NCI-H2171 treated with DMSO at 0.1 percent for 48 hours (cell line): ENCODE data around the gene STARD3.

Experiments used
- DNase-seq: peaks from one replicate; lab custom pipeline; 2025; lab: John Stamatoyannopoulos, UW

STARD3 gene

DNA sequence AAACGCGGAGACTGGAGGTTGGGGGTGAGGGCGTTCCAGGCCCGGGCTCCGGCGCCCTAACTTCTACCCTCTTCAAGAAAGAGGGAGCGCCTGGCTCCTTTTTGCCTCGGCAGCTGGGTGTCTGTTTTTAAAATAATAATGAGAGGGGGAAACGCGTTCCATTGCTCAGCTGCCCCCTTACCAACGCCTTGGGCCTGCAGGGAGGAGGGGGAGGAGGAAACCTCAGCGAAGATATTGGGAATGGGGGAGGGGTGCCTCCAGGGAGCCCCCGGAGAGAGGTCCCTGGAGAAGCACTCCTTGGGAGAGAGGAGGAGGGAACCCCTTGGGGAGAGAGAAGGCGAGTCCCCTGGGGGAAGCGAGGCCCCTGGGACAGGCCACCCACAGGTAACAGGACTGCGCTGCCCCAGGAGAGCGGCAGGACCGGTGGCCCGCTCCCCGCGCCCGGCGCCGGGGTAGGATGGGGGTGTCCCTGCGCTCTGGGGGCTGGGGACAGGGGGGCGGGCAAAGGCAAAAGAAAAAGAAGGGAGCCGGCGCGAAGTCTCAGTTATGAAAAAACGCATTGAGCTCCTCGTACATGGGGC is 31.9 kb upstream of the STARD3 start:
- peak; percentile 20 for DNase-seq

DNA sequence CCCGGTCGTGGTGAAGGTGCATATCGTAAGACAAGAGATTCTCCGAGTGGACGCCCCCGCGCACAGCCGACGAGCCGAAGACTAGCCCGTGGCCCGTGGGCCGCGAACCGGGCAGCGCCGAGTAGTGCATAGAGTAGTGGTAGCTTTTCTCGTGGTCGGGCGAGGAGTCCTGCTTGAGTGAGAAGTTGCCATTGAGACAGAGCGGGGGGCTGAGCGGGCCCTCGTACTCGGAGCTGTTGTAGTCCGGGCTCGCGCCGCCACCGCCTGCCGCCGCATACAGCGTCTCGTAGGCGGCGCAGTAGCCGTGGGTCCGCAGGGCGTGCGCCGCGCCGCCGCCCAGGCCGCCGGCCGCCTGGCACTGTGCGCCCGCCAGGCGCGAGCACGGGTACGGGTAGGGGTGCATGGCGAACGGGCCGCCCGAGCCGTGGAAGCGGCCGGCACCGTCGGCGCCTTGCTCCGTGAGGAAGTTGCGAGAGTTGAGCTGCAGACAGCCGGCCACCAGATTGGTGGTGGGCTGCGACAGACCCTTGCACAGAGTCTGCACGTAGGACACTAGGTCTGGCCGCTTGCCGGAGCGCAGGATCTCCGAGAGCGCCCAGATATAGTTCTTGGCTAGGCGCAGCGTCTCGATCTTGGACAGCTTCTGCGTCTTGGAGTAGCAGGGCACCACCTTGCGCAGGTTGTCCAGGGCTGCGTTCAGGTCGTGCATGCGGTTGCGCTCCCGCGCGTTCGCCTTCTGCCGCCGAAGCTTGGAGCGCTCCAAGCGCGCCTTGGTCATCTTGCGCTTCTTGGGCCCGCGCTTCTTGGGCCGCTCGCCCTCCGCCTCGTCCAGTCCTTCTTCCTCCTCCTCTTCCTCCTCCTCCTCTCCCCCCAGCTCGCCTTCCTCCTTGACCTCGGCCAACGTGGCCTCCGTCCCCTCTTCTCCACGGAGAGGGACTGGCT is 31.2 kb upstream of the STARD3 start:
- DNase-seq = no peak

DNA sequence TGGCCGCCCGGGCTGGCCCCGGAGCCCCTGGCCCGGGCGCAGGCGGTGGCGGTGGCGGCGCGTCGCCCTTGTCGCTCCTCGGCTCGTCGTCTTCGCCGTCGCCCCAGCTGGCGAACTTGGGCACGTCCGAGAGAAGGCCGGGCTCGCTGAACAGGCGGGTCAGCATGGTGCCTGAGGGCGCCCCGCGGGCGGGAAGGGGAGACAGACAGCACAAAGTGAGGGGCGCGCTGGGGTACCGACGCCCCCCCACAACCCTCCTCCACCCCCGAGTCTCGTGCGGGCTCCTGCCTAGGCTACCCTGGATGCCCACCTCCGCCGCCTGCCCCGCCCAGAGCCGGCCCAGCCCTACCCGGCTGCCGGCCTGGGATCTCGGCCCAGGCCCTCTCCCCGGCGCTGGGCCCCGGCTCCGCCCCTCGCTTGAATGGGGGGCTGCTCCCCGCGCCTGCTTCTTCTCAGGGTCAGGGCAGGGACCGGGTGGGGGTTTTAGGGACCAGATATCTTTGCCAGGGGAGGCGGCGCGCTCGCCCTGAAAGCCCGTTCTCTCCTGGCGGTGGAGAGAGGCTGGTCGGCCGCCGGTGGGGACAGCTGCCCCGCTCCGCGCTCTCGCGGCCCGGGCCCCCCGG is 30.4 kb upstream of the STARD3 start:
- DNase-seq = no peak

DNA sequence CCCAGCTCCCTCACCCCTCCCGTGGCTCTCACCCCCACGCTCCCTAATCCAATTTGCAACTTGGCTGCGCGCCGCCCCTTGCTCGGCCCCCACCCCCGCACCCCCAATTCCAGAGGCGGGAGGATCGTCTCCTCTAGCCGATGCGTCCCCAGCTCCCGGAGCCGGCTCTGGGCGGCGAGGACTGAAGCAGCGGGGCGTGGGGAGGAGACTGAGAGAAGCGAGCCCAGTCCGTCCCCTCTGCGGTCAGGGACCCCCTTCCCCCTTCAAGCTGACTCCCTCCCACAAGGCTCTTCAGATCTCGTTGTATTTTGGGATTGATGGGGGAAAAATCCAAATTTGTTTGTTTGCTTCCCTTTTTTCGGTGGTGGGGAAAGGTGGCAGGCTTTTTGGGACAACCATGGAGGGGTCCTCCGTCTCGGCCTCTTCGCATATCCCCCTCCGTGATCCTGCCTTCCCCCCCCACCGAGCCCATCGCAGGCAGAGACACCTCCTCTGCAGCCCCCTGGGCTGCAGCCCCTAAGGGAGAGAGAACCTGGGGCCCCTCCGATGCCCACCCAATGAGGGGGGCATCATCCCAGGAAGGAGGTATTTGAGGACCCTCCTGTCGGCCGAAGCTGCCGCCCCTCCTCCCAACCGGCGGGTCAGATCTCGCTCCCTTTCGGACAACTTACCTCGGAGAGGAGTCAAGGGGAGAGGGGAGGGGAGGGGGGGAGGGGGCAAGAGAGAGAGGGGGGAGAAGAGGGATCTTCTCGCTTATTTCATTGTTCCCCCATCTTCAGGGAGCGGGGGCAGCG is 29.7 kb upstream of the STARD3 start:
- DNase-seq = peak; percentile 21

DNA sequence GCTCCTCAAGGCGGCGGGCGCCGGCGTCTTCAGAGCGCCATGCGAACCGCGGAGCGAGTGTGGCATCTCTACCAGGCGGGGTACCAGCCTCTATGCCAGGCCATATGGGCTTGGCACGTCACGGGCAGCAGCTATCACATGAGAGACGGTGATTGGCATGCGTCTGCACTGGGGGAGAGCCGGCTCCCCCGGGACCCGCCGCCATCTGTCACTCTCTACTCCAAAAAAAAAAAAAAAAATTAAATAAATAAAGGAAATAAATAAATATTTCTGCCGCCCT is 29.2 kb upstream of the STARD3 start, which contains the start of gene NEUROD2:
NEUROD2 (minus strand) TSS at position 70 of the 280 bp plus-strand sequence. CDS start 1,321 bp downstream, outside the sequence.
- peak; percentile 94 for DNase-seq

DNA sequence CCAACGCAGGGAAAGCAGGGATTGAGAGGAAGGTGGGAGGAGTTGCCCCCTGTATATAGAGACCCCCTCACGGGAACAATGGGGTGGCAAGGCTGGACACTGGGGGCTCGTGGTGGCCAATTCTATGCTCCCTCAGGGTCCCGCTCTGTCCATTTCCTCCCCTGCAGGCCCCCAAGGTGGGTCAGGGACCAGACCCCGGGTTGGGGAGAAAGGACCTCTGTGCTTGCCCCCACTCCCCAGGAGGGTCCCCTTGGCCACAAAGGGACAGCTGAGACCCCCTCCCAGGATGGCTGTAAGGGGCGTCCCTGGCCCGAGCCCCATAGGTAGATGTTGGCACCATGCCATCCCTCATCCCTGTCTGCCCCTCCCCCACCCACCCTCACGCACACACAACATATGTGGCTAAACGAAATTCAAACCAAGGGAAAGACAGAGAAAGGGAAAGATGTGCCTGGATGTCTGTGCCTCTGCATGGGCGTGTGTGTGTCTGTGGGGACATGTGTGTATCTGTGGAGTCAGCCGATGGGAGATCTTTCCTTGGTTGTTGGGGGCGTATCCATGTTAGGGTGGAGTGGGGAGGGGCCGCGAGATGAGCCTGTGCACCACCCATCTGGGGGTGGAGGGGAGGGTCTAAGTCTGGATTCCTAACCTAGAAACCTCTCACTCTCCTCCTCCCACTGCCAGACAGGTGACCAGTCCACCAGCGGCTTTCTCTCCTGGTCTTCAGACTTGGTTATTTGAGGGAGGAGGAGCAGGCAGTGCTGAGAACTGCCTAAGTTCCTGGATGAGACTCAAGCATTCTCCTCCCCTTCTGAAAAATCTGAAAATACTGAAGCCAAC is 28.6 kb upstream of the STARD3 start:
- peak; percentile 92 for DNase-seq

DNA sequence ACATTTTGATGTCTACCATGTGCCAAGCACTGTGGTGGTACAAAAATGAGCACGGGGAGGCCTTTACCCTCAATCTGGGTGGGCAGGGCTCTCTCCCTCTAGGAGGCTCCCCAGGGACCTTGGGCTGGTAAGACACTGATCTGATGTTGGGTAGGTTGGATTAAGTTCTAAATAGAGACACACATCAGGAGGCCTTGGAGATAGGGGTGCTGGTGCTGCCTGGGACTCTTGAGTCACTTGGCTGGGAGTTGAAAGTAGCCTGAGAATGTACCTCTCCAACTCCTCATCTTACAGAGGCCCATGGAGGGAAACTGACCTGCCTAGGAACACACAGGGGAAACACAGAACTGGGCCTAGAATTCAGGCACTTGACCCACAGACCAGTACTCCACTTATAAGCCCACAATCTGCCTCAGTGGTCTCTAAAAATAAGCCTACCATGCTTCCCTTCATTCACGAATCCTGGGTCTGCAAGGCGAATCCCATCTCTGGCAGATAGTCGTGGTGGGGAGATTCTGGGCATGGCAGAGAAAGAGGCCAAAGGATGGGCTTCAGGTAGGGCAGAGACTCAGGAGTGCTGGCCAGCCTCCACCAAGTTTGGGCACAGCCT is 27.4 kb upstream of the STARD3 start:
- DNase-seq = no peak

DNA sequence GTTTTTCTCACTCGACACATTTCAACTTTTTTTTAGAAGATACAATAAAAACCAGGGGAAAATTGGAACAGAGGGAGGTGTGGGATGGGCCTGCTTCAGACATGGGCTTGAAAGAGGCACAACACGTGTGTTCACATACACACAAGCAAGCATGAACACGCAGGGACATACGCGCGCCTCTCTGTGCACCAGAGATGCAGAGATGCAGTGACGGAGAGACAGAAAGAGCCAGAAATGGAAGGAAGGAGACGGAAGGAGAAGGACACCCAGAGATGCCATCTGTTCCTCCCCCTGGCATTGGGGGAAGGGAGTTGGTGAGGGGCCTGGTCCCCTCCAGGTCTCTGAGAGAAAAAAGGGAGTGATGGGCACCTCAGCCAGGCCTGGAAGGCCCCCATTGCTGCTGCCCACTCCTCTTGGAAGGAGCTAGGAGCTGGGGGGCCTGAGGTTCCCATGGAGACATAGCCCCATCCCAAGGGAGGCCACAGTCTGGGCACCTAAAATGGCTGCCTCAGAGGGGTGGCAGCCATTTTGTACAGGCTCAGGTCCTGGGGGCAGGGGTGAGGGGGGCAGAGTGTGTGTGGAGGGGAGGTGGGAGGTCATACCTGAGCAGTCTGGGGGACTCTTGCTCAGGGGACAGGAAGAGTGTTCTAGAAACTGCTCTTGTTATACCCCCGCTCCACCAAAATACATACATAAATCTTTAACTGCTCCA is 25.4 kb upstream of the STARD3 start:
- peak; percentile 70 for DNase-seq

DNA sequence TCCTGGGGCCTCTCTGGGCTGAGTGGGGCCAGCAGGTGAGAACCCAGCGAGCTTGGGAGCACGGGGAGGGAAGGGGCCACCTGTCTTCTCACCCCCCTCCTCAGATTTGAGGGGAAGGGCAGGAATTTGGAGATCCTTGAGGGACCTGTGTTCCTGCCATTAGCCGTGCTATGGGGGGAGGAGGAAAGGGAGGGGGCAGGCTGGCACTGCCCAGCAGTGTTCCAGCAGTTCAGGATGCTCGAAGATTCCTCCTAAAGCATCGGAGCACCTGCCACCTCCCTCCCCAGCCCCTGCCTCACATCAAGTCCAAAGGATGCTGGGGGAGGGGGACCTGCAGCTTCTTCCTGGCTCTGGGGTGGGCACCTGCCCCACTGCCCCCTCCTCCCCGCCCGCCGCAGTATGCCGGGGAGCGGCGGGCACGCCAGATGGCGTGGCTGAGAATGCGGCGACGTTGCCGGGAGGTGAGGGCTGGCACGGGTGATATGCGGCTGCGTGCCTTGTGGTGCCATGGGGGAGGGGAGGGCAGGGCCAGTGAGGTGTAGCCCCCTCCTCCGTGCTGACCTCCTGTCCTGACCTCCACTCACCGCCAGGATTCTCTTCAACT is 24.6 kb upstream of the STARD3 start:
- DNase-seq = peak; percentile 86

DNA sequence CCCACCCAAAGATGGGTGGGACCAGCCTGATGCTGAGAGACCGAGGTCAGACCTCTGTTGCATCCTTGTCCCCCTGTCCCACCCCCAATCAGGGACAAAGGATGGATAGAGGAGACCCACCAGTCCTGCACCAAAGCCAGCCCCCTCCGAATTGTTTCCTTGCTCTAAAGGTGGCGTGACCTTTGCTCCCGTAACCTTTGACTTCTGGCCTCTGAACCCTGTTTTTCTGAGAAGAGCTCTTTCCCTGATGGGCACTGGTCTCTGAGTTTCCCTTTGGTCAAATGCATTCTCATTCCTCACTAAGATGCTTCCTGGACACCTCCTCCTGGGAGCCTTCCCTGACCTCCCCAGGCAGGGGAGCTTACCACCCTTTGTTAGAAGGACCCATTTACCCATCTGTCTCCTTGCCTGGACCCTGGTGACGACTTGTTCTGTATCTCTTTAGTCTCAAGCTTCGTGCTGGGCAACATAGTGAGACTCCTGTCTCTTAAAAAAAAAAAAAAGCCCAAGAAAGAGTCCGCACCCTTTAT is 23.9 kb upstream of the STARD3 start:
- DNase-seq = peak; percentile 30

DNA sequence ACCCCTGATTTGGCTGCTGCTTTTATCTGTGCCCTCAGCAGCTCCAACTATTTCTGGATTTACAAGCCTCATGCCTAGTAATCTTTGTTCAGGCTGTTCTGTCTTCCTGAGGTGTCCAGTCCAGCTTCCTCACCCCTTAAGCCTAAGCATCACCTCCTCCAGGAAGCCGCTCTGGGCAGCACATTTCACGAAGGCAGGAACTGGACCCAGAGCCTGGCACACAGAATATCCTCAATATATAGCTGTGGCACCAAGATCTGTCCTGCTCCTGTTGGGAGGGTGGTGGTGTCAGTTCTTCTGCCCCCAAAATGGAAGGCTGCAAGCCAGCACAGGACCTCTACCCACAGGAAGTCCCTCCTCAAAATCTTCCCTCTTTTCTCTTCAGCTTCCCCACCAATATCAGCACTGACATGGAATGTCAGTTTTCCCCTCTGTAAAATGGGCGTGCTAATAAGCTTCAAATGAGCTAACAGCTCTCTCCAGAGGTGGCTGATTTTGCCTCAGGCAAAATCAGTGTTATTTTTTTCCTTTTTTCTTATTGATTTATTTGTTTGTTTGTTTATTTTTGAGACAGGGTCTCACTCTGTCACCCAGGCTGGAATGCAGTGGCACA is 22.3 kb upstream of the STARD3 start:
- no peak for DNase-seq

DNA sequence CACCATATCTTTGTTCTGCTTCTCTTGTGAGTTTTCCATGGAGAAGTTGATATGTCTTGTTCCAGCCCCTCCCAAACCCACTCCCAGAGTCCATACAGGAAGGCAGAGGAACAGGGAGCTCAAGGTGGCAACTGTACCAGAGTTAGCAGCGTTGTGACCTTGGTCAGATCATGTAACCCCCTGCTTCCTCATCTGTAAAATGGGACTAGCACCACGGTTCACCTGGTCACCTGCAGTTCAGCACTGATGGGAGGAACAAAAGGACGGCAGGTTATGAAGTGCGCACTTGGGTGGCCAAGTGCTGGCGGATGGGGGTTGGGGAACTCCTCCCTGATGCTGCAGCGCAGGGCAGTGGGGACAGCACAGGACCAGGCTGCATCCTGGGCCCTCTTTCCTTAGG is 21.5 kb upstream of the STARD3 start:
- no peak for DNase-seq

DNA sequence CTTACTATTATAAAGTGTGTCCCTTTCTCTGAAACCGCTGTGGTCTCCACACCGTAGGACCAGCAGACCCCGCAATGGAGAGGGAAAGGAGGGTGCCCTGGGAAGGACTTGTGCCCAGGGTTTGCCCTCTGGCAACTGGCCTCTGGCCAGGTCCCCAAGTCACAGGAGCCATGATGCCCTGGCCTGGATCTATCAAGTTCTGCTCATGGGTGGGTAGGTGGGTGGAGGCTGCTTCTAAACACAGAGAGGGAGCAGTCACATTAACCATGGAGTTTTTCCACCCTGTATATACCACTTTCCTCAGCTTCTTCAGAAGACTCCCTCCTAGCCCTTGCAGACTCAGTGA is 19.9 kb upstream of the STARD3 start:
- no peak for DNase-seq

DNA sequence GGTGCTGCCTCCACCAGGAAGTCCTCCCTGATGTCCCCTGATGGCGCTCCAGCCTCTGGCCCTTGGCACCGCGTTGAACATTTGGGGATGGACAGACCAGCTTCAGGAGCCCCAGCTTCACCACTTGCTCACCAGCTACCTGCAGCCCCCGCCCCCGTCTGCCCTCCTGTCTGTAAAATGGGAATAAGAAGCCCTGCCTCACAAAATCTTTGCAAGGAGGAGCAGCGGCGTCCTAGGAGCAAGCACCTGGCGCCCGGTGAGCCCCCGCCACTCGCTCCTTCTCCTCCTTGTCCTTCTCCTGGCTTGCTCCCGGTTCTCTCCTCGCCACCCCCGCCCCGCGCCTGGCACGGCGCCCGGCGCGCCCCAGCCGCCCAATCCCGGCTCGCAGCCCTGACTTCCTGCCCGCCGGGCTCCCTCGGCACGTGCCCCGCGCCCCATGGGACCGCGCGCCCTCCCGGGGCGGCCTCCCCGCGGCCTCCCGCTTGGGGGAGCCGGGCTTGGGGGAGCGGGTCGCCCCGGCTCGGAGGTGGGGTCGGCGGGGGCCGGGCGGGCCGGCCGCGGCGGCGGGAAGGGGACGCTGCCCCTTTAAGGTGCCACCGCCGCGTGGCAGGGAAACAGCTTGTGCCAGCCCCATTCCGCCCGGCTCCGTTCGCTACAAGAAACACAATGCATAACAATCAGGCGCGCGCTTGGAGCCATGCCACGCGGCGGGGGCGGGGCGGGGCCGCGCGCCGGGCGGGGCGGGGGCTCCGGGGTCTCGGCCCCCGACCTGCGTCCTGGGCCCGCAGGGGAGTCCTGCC is 19.3 kb upstream of the STARD3 start:
- DNase-seq = peak; percentile 90

DNA sequence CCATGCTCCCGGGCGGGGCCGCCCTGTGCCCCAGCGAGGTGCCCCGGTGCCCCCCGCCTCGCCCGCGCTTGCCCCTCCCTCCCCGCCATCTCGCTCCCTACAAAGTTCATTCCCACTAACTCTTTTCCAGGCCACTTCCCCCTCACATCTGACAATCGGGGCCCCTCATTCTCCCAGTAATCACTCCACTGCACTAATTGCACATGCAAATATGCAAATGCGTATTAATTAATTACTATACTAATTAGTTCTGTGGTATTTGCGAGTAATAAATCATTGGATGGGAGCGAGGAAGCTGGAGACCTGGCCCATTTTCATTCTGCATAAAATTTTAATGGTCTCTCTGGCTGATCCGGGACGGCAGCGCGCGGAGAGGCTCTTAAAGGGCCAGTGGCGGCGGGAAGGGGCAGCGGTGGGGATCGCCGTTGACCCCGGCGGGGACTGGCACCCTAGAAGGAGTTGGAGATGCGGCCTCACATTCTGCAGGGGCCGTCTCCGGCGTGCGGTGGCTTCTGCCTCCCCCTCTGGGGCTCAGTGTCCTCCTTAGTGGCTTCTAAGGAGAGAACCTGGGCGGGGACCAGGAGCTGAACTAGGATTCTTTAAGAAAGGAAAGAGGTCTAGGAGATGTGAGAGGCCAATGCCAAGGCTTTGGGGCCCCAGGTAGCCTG is 18.6 kb upstream of the STARD3 start:
- DNase-seq = peak; percentile 77

DNA sequence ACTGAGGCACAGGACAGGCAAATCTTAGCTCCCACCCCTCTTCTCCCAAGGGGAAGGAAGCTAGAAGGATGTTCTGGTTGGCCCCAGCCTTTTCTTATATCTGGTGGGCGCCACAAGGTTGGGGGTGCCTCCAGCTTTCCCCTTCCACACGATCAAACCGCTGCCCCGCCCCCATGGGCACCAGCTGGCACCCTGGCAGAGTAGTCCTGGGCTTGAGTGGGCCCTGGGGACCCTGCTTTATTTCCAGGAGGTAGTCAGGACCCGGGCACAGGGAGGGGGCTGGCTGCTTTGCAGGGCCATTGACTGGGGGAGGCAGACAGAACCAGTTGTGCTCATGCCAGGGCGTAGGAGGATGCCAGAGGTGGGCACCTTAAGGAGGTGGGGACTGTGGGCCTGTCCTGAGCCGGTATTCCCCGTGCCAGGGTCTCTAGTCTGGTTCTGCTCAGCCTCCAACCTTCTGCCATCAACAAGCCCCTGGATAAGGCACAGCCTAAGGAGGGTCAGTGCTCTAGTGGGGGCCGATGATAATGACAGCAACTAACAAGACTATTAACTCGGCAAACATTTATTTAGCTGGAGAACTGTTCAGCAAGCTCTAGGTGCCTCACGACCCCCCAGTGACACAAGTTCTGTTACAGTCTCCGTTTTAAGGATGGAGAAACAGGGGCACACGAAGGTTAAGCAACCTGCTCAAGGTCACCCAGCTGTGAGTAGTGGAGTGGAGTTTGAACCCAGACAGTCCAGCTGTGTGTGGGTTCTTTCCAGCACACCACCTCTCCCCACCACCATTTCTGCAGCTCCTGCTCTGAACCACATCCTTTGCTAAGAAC is 17.8 kb upstream of the STARD3 start:
- peak; percentile 81 for DNase-seq

DNA sequence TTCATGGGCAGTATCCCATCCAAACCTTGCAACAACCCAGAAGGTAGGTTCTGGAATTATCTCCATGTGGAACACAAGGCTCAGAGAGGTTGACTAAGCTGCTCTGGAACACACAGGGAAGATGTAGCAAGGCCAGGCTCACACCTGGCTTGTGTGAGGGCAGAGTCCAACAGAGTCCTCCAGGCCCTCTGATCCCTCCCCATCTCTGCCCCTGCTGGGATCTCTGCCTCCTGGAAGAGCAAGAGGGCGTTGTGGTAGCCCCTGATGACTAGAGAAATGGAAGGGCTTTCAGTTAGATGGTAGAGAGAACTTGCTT is 17.2 kb upstream of the STARD3 start:
- no peak for DNase-seq
